ENCODE results near the gene ATRIP.
"Not testable (repeated sequence)": the region's sequence is repeated elsewhere in the genome, so short reads cannot be mapped to it uniquely, and the experiment has no call there.

Gene ATRIP

DNA sequence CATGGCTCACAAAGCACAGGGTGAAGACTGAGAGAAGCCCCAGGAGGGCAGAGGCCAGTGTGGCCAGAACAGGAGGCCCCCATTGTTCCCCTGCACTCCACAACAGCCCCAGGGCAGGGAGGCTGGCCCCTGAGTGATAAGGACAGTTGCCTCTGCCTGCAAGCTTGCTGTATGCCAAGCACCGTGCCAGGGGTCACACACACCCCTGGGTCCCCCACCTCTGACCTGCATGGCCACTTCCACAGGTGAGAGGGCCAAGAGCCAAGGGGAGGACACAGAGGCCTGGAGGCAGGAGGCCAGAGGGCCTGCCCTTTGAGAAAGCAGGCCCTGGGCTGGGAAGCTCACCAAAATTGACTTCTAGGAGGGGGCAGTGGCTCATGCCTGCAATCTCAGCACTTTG, 23.7 kb downstream of the ATRIP start:
- DNase-seq, result no peak

- no peak for DNase-seq
Measured at GRCh38 chr3:48472673-48472922, 26.1 kb downstream of the ATRIP start.

- DNase-seq, result peak; percentile 93
Measured at GRCh38 chr3:48472923-48473616, 26.5 kb downstream of the ATRIP start.

- DNase-seq, result no peak
Measured at GRCh38 chr3:48473617-48473952, 27.0 kb downstream of the ATRIP start.

- not testable (repeated sequence) for DNase-seq
Measured at GRCh38 chr3:48474031-48474430, 27.5 kb downstream of the ATRIP start.

- DNase-seq, result no peak
Measured at GRCh38 chr3:48474619-48475018, 28.1 kb downstream of the ATRIP start.

DNA sequence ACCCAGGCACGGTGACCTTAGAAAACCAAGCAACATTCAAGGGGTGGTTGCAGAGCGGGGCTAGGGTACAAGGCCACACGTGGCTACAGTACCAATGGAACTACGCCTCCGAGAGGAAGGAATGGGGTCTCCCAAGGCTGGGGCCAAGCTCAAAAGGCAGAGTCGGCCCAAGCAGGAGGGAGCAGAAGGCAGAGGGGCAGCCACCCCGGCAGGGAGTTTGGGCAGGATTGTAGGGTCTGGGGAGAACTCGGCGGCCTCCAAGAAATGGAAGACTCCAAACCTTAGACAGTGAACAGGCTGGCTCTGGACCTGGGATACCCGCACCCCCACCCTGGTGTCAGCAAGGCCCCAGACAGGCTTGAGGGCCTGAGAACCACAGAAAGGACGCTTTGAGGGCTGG, 28.7 kb downstream of the ATRIP start:
- no peak for DNase-seq

GRCh38 chr3:48476426-48477053, 30.0 kb downstream of the ATRIP start:
- no peak for DNase-seq

DNA sequence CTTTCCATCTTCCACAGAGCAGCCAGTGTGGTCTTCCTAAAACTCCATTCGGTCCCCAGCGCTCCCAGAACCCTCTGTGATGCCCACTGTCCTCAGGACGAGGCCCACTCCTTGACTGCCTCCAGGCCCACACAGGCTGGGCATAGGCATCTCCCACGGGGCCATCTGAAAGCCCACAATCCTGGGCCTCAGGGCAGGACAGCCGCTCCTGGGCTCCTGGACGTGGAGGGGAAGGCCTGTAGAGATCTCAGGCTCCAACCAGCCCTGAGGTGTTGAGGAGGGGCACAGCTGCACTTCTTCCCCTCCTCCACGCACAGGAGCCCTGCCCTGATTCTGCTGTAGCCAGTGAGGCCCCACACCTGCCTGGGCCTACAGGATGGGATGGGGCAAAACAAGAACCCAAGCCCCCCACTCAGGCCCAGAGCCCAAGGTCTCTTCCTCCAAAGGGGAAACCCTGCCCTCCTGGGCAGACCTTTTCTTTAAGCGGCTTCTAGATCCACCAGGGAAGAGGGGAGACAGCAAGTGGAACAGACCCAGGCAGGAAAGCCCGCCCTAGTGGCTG, 31.5 kb downstream of the ATRIP start:
- DNase-seq, result no peak

- no peak for DNase-seq
Measured at GRCh38 chr3:48478626-48479555, 32.4 kb downstream of the ATRIP start.

- not testable (repeated sequence) for DNase-seq
Measured at GRCh38 chr3:48480891-48481290, 34.4 kb downstream of the ATRIP start.

DNA sequence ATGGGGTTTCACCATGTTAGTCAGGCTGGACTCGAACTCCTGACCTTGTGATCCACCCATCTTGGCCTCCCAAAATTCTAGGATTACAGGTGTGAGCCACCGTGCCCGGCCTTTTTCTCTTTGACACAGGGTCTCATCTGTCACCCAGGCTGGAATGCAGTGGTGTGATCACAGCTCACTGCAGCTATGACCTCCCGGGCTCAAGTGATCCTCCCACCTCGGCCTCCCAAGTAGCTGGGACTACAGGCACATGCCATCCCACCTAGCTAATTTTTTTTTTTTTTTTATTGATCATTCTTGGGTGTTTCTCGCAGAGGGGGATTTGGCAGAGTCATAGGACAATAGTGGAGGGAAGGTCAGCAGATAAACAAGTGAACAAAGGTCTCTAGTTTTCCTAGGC, 36.3 kb downstream of the ATRIP start:
- DNase-seq, result not testable (repeated sequence)

- no peak for DNase-seq
Measured at GRCh38 chr3:48486952-48487351, 40.4 kb downstream of the ATRIP start.

- DNase-seq, result no peak
Measured at GRCh38 chr3:48492461-48493202, 46.1 kb downstream of the ATRIP start.

GRCh38 chr3:48493203-48493501, 46.6 kb downstream of the ATRIP start:
- DNase-seq, result no peak

- no peak for DNase-seq
Measured at GRCh38 chr3:48500656-48501055, 54.1 kb downstream of the ATRIP start.

- DNase-seq, result no peak
Measured at GRCh38 chr3:48501196-48501595, 54.7 kb downstream of the ATRIP start.

- DNase-seq, result no peak
Measured at GRCh38 chr3:48502121-48502520, 55.6 kb downstream of the ATRIP start.

DNA sequence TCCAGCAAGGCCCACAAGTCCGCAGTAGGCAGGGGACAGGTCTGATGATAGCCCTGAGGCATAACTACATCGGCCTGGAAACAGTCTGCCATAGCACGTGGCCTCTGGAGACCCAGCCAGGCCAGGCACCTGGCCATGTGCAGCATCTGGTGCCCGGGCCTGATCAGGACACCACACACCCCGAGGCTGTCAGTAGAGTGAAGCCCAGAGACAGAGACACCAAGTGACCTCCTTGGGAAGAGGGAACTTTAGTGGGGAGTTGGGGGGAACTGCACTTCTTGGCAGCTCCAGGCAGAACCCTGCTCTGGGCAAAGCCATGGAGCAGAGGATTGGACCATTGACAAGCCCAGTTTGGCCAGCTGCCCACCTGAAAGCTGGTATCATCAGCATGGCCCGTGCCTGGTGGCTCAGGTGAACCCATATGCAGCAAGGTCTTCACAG, 56.2 kb downstream of the ATRIP start:
- no peak for DNase-seq

- peak; percentile 41 for DNase-seq
Measured at GRCh38 chr3:48503401-48504050, 57.0 kb downstream of the ATRIP start.

DNA sequence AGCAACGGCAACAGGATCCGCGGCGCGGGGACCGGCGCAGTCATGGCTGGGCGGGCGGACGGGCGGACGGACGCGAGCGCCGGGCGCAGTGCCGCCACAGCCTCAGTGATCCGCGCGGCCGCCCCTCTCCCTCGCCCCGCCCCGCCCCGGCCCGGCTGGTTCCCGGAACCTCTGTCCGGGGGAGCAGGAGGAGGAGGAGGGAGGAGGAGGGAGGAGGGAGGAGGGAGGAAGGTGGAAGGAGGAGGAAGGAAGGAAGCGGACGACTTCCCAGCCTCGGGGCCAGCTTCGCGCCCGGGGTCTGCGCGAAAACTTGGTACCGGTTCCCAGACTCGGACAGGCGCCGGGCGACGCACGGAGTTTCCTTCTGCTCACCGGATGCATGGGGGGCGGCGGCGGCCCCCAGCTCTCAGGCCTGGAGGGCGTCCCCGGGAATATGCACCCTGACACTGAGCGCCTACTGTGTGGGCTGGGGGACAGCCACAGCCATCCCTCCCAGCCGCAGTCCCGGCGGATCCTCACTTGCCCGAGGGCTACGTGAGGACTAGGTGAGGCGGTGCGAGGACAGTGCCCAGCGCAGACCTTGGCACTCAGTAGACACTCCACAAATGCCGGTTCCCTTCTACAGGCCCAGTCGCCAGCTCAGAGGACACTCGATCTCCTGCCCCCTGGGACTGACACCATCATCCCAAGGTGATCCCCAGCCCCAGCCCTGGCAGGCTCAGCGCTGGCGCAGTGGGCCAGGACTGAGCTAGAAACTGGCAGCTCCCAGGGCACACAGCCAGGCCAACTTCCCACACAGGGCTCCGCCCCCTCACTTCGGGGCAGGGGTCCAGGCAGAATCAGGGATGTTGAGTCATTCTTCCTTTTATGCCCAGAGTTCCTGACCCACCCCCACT, 57.8 kb downstream of the ATRIP start, which contains the start of gene SHISA5:
TSS of gene SHISA5 (minus strand) at position 124 of the 896 bp plus-strand sequence. CDS start at position 44, 80 bp downstream.
- peak; percentile 50 for DNase-seq
